Sigmoid colon (tissue), 7 donors: ENCODE data around the gene GDPD1. TPM values are rescaled to one million over a fixed set of nuclear protein-coding genes. Genes with fewer than 3 reads are reported as not detected.

ENCODE experiments used
- DNase-seq: peaks from one replicate; pipeline ENCODE4 v3.0.0-alpha.2; 2019
- H3K27ac ChIP-seq, 4 donors: fragments of 200-600 bp; sonication (generic); one replicate each; pipeline ENCODE4 v1.5.1; 2016 to 2019; ENCODE audit warnings: mild to moderate bottlenecking in 1 of 4
- H3K27me3 ChIP-seq, 3 donors: fragments of 200-600 bp; sonication (generic); one replicate each; pipeline ENCODE4 v1.5.1; 2019; ENCODE audit warnings: mild to moderate bottlenecking in 1 of 3
- H3K36me3 ChIP-seq, 4 donors: fragments of 200-600 bp; sonication (generic); one replicate each; pipeline ENCODE4 v1.5.1; 2016 to 2019
- H3K4me1 ChIP-seq, 4 donors: fragments of 200-600 bp; sonication (generic); one replicate each; pipeline ENCODE4 v1.5.1; 2017 to 2019
- H3K4me3 ChIP-seq, 4 donors: fragments of 200-600 bp; sonication (generic); one replicate each; pipeline ENCODE4 v1.5.1; 2017 to 2019; ENCODE audit warnings: mild to moderate bottlenecking in 2 of 4, moderate library complexity in 1 of 4
- H3K9me3 ChIP-seq, 4 donors: fragments of 200-600 bp in 3 of 4; sonication (generic) in 3 of 4; one replicate each; pipeline versions ENCODE4 v1.5.1 to v1.6.1; 2013 to 2019
- EP300 ChIP-seq, 4 donors: sonication (generic); formaldehyde crosslinking; IDR thresholded peaks; one replicate each; pipeline ENCODE4 v1.6.1; 2017; ENCODE audit warnings: antibody characterized with exemption in 4 of 4
- POLR2A ChIP-seq, 2 donors: fragments of 450-650 bp; IDR thresholded peaks; one replicate each; pipeline ENCODE4 v1.6.1; 2016; ENCODE audit warnings: antibody characterized with exemption in 2 of 2, mild to moderate bottlenecking in 2 of 2, moderate library complexity in 2 of 2
- POLR2AphosphoS5 ChIP-seq, 4 donors: sonication (generic); formaldehyde crosslinking; IDR thresholded peaks; one replicate each; pipeline ENCODE4 v1.6.1; 2017; ENCODE audit warnings: antibody characterized with exemption in 4 of 4
- WGBS, 2 donors: extraction: QIAGEN DNeasy Blood & Tissue Kit; methylation state at CpG; one replicate each; pipeline ENCODE4 v1.1.7; 2013; 5-methylcytosine and 5-hydroxymethylcytosine counted together
- intact Hi-C: fragments of 100-400 bp; cut with DNase I; formaldehyde crosslinking; loops from one replicate; pipeline ENCODE4 v1.15.1; 2023
- polyA plus RNA-seq, 3 donors: library from polyadenylated mRNA; stranded (reverse); fragments of 200-250 nt; gene quantifications; one replicate each; pipeline ENCODE4 v1.2.3, GENCODE V29; 2013
- total RNA-seq, 4 donors: library from RNA; depleted of rRNA; stranded (reverse); fragments of >200 nt; gene quantifications; one replicate each; pipeline ENCODE4 v1.1.0, GENCODE V29; 2016
- TF ChIP-seq, protein P1 (sequence below), 4 experiments: fragments of 450-650 bp in 3 of 4; fragments of 200-600 bp in 1 of 4; IDR thresholded peaks; one replicate each; pipeline ENCODE4 v1.5.1; 2016 to 2019; ENCODE audit warnings: antibody characterized with exemption in 4 of 4, mild to moderate bottlenecking in 3 of 4, moderate library complexity in 2 of 4
- donor health status: healthy with polysubstance abuse.
- donor health status: Bipolar disorder and iron deficiency.
- donor health status: healthy.

The GDPD1 gene
- total and polyA plus RNA-seq, 7 donors, result 0.60 to 4.3 (median 2.5) TPM

DNA sequence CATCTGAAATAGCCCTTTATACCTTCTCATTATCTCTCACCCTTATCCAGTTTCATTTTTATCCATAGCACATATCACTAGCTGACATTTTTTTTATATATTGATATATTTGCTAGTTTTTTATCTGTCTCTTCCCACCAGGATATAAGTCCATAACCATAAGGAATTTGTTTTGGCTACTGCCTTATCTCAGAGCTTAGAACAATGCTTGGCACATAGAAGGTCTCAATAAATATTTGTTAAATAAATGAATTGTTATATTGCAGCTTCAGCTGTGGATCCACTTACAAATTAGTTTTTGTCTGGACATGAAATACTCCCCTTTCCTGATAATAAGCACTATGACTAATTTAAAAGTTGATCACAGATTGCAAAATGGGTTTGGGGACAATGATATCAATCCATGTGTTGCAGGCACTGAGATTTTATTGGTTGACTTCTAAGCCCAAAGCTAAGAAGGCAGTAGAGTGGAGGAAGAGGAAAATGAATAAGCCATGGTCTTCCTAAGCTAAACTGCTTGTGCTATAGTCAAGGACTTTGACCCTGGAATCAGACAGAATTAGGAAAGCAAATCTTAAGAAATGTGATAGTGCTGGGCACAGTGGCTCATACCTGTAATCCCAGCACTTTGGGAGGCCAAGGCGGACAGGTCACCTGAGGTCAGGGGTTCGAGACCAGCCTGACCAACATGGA, 79.2 kb downstream of the GDPD1 start:
- intact Hi-C loops, result no loop called here
- WGBS, 2 donors, result 28 to 69% methylated on average over 2 of the region's 2 CpGs
- DNase-seq, result no peak
- no peaks in the 10 kb centered on the region for H3K9me3 ChIP-seq
- no peaks in the 10 kb centered on the region for H3K36me3 ChIP-seq
- H3K27ac ChIP-seq, result no peak overlapping the region
- TF ChIP-seq EP300 (IDR thresholded peaks at IDR 0.05) (no peak), POLR2AphosphoS5 (IDR thresholded peaks at IDR 0.05) (no peak), POLR2A (IDR thresholded peaks at IDR 0.05) (no peak)
- TF ChIP-seq, protein P1, sequence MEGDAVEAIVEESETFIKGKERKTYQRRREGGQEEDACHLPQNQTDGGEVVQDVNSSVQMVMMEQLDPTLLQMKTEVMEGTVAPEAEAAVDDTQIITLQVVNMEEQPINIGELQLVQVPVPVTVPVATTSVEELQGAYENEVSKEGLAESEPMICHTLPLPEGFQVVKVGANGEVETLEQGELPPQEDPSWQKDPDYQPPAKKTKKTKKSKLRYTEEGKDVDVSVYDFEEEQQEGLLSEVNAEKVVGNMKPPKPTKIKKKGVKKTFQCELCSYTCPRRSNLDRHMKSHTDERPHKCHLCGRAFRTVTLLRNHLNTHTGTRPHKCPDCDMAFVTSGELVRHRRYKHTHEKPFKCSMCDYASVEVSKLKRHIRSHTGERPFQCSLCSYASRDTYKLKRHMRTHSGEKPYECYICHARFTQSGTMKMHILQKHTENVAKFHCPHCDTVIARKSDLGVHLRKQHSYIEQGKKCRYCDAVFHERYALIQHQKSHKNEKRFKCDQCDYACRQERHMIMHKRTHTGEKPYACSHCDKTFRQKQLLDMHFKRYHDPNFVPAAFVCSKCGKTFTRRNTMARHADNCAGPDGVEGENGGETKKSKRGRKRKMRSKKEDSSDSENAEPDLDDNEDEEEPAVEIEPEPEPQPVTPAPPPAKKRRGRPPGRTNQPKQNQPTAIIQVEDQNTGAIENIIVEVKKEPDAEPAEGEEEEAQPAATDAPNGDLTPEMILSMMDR (IDR thresholded peaks at IDR 0.05), result no peak
- H3K4me3 ChIP-seq, result no peak overlapping the region
- no peaks in the 10 kb centered on the region for H3K27me3 ChIP-seq
- no peaks in the 10 kb centered on the region for H3K4me1 ChIP-seq

DNA sequence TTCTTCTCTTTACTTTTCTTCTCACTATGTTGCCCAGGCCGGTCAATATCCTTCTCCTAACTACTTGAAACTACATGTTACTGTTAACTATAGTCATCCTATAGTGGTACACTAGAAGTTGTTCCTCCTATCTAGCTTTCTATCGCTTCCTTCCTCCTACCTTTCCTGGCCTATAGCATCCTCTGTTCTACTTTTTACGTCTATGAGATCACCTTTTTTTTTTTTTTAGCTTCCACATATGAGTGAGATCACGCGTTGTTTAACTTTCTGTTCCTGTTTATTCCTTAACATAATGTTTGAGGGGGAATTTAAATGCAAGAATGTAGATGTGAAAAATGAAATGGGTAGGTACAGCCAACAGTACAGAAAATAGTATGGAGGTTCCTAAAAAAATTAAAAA, 80.6 kb downstream of the GDPD1 start:
- no peak overlapping the region for H3K4me3 ChIP-seq
- intact Hi-C loops, result no loop called here
- no peak for TF ChIP-seq POLR2AphosphoS5 (IDR thresholded peaks at IDR 0.05)
- TF ChIP-seq EP300 (IDR thresholded peaks at IDR 0.05), result no peak
- TF ChIP-seq POLR2A (IDR thresholded peaks at IDR 0.05), result no peak
- TF ChIP-seq, protein P1 (IDR thresholded peaks at IDR 0.05), result no peak
- no peaks in the 10 kb centered on the region for H3K27me3 ChIP-seq
- H3K9me3 ChIP-seq, result no peaks in the 10 kb centered on the region
- no peaks in the 10 kb centered on the region for H3K36me3 ChIP-seq
- H3K4me1 ChIP-seq, result no peaks in the 10 kb centered on the region
- H3K27ac ChIP-seq, result no peak overlapping the region
- DNase-seq, result no peak
- WGBS, 2 donors, result 73 to 87% methylated on average over 5 of the region's 5 CpGs

DNA sequence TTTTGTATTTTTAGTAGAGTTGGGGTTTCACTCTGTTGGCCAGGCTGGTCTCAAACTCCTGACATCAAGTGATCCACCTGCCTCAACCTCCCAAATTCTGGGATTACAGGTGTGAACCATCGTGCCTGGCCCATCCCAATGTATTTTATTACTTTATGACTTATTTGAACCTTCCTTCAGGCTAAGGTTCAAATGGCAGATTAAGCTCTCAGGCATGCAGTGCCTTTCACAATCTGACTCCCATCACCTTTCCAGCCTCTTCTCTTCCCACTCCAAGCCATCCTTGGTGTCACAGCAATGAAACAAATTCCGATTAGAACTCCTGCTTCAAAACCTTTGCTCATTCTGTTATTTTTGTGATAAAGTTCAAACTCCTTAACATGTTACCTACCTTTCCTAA, 84.5 kb downstream of the GDPD1 start:
- H3K36me3 ChIP-seq, result no peaks in the 10 kb centered on the region
- no peak for DNase-seq
- no peaks in the 10 kb centered on the region for H3K4me1 ChIP-seq
- 16 to 69% methylated on average over 2 of the region's 2 CpGs for WGBS, 2 donors
- no peaks in the 10 kb centered on the region for H3K27me3 ChIP-seq
- H3K9me3 ChIP-seq, result no peaks in the 10 kb centered on the region
- H3K27ac ChIP-seq, result no peak overlapping the region
- TF ChIP-seq POLR2A (IDR thresholded peaks at IDR 0.05), result no peak
- TF ChIP-seq, protein P1 (IDR thresholded peaks at IDR 0.05), result no peak
- TF ChIP-seq EP300 (IDR thresholded peaks at IDR 0.05), result no peak
- no peak for TF ChIP-seq POLR2AphosphoS5 (IDR thresholded peaks at IDR 0.05)
- intact Hi-C loops, result no loop called here
- no peak overlapping the region for H3K4me3 ChIP-seq

DNA sequence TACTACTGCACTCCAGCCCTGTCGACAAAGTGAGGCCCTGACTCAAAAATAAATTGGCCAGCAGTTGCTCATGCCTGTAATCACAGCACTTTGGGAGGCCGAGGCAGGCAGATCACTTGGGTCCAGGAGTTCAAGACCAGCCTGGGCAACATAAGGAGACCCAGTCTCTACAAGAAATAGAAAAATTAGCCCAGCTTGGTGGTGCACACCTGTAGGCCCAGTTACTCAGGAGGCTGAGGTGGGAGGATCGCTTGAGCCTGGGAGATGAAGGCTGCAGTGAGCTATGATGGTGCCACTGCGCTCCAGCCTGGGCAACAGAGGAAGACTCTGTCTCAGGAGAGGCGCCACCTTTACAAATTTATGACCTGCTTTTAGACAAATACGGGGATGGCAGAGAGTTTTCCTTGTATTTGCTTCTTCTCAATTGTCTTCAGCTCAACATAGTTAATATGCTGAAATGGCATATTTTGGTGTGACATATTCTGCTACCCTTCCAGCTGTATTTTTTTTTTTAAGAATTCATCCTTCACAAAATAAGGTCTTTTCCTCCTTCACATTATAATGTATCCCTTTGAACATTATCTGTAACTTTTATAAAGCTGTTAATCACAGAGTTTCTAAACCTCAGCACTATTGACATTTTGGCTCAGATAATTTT, 90.1 kb downstream of the GDPD1 start:
- TF ChIP-seq EP300 (IDR thresholded peaks at IDR 0.05) (no peak), POLR2A (IDR thresholded peaks at IDR 0.05) (no peak), POLR2AphosphoS5 (IDR thresholded peaks at IDR 0.05) (no peak)
- TF ChIP-seq, protein P1 (IDR thresholded peaks at IDR 0.05), result no peak
- 71 to 87% methylated on average over 6 of the region's 6 CpGs for WGBS, 2 donors
- no peaks in the 10 kb centered on the region for H3K36me3 ChIP-seq

More for the DNA sequence above, 90.1 kb downstream of the GDPD1 start:
- Histone ChIP-seq H3K9me3 (no peaks in the 10 kb centered on the region), H3K27me3 (no peaks in the 10 kb centered on the region), H3K4me1 (peaks cover 0 to 8% (median 0%) of the 10 kb centered on the region in 4 donors), H3K4me3 (no peak overlapping the region), H3K27ac (no peak overlapping the region)
- intact Hi-C loops, result loop anchor here (5.0 kb wide), 1 partner anchor 212 kb away; no protein-coding TSS in a partner anchor
- no peak for DNase-seq
